Measurements from ENCODE around the gene KRT74.

The KRT74 gene

GRCh38 chr12:52519387-52519703, 54.3 kb downstream of the KRT74 start:
- no peak for DNase-seq

GRCh38 chr12:52518574-52519386, 54.9 kb downstream of the KRT74 start:
- DNase-seq, result no peak

DNA sequence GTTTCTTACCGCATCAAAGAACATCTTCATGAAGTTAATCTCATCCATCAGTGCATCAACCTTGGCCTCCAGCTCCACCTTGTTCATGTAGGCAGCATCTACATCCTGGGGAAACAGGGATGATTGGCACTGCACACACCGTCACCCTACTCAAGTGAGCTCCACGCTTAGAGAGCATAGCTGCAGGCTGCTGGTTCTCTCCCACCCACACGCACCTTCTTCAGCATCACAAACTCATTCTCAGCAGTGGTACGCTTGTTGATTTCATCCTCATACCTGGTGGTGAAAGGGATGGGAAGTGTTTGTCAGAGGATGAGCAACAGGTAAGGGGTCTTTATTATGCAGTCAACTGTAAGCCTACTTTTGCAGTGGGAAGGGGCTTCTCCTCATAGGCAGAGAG, 55.8 kb downstream of the KRT74 start:
- DNase-seq, result no peak

GRCh38 chr12:52517005-52517835, 56.4 kb downstream of the KRT74 start:
- no peak for DNase-seq

DNA sequence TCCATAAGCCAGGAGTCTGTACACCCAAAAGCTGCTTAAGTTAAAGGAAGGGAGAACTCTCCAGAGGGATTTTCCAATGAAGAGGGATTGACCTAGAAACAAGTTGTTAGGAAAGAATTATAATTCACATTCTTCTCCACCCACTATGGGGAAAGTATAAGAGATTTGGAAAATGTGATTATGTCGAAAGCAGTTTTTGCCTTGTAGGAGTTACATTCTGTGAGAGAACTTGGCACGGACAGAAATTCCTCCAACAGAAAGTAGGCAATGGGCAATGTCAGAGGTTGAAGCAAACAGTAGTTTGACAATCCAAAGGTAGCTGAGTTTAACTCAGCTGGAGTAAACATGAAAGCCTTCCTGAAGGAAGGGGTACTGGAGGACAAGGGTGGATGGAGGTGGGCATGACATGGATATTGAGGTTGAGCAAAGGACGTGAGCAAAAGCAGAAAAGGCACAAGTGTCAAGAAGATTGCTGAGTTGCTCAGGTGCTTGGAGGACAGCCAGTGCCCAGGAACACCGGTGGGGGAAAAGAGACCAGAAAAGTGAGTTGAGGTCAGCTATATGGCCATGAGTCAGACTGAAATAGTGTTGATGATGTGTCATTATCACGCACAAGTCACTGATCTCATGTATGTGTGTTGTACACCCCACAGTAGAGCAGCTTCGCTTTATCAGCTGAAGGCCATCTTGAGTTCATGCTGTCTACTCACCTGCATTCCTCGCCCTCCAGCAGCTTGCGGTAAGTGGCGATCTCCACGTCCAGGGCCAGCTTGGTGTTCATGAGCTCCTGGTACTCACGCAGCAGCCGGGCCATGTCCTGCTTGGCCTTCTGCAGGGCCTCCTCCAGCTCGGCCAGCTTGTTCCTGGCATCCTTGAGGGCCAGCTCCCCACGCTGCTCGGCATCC, 57.5 kb downstream of the KRT74 start:
- no peak for DNase-seq

All from activated CD4-positive, alpha-beta T cell treated with anti-CD3 and anti-CD28 coated beads, Interleukin-2, amount 50 U/mL, for 48 hours (primary cell).